Smooth muscle cell (in vitro differentiated cells): ENCODE results near the gene NFKBIB. TPM values are rescaled to one million over a fixed set of nuclear protein-coding genes. Genes with fewer than 3 reads are reported as not detected.

Experiments
- DNase-seq: peaks from one replicate; lab custom pipeline; 2025; ENCODE audit not compliant: unreplicated experiment; lab: John Stamatoyannopoulos, UW
- H2AFZ ChIP-seq: fragments of 200-600 bp; sonication (generic); 2 replicates; pipeline ENCODE4 v1.6.0; 2016; ENCODE audit warnings: antibody characterized with exemption, low read depth, mild to moderate bottlenecking
- H3F3A ChIP-seq: fragments of 200-600 bp; sonication (generic); 2 replicates; pipeline ENCODE4 v1.6.0; 2017; ENCODE audit warnings: antibody characterized with exemption, low read depth
- H3K27ac ChIP-seq: fragments of 200-600 bp; sonication (generic); 2 replicates; pipeline ENCODE4 v1.5.1; 2016; ENCODE audit warnings: low read depth, mild to moderate bottlenecking
- H3K27me3 ChIP-seq: fragments of 200-600 bp; sonication (generic); 2 replicates; pipeline ENCODE4 v1.6.1; 2016; ENCODE audit warnings: low read depth, mild to moderate bottlenecking
- H3K36me3 ChIP-seq: fragments of 200-600 bp; sonication (generic); 2 replicates; pipeline ENCODE4 v1.5.1; 2016; ENCODE audit warnings: low read depth
- H3K4me1 ChIP-seq: fragments of 200-600 bp; sonication (generic); 2 replicates; pipeline ENCODE4 v1.5.1; 2016; ENCODE audit warnings: low read depth
- H3K4me2 ChIP-seq: fragments of 200-600 bp; sonication (generic); 2 replicates; pipeline ENCODE4 v1.6.0; 2016; ENCODE audit warnings: mild to moderate bottlenecking
- H3K4me3 ChIP-seq: fragments of 200-600 bp; sonication (generic); 2 replicates; pipeline ENCODE4 v1.5.1; 2016; ENCODE audit warnings: mild to moderate bottlenecking
- H3K79me2 ChIP-seq: fragments of 200-600 bp; sonication (generic); 2 replicates; pipeline ENCODE4 v1.6.0; 2016; ENCODE audit warnings: low read depth, mild to moderate bottlenecking
- H3K9ac ChIP-seq: fragments of 200-600 bp; sonication (generic); 2 replicates; pipeline ENCODE4 v1.6.0; 2016; ENCODE audit warnings: low read depth
- H3K9me3 ChIP-seq: fragments of 200-600 bp; sonication (generic); replicated peaks from 2 replicates; pipeline ENCODE4 v1.5.1; 2016; ENCODE audit warnings: low read depth
- H4K20me1 ChIP-seq: fragments of 200-600 bp; sonication (generic); 2 replicates; pipeline ENCODE4 v1.6.0; 2016; ENCODE audit warnings: low read depth
- CTCF ChIP-seq: fragments of 200-600 bp; sonication (generic); IDR thresholded peaks from 2 replicates; pipeline ENCODE4 v1.5.1; 2017; ENCODE audit warnings: borderline replicate concordance, mild to moderate bottlenecking, antibody characterized with exemption; ENCODE audit not compliant: insufficient read depth, poor library complexity, severe bottlenecking
- WGBS: methylation state at CpG from one replicate; pipeline ENCODE4 v1.1.7; 2016; ENCODE audit warnings: low lambda C conversion rate; 5-methylcytosine and 5-hydroxymethylcytosine counted together
- polyA plus RNA-seq: library from polyadenylated mRNA; unstranded; fragments of >200 nt; fragmentation: Nextera tagmentation; extraction: Ambion mirVana; gene quantifications from 2 replicates; pipeline ENCODE4 v1.2.1, GENCODE V29; 2016
- total RNA-seq: library from RNA; depleted of rRNA; stranded (reverse); fragments of >200 nt; gene quantifications from 2 replicates; pipeline ENCODE4 v1.2.3, GENCODE V29; 2014

Gene NFKBIB
- total and polyA plus RNA-seq, 2 experiments from 2014 or later = 10.9 to 19.2 TPM

GRCh38 chr19:38941979-38942378 lies 42.2 kb downstream of the NFKBIB start:
- H3K27me3 ChIP-seq = no peaks in the 10 kb centered on the region
- H3K4me3 ChIP-seq = no peak overlapping the region
- no peak overlapping the region for H3K9ac ChIP-seq
- TF ChIP-seq CTCF = no peak
- peaks cover 3% of the 10 kb centered on the region for H3K4me1 ChIP-seq
- 87% methylated on average over 2 of the region's 2 CpGs for WGBS
- H4K20me1 ChIP-seq = no peaks in the 10 kb centered on the region
- H3K27ac ChIP-seq = no peak overlapping the region
- no peaks in the 10 kb centered on the region for H3F3A ChIP-seq
- H2AFZ ChIP-seq = no peak overlapping the region
- no peaks in the 10 kb centered on the region for H3K36me3 ChIP-seq
- DNase-seq = no peak
- H3K9me3 ChIP-seq = no peaks in the 10 kb centered on the region
- no peaks in the 10 kb centered on the region for H3K79me2 ChIP-seq
- H3K4me2 ChIP-seq = no peak overlapping the region

GRCh38 chr19:38942471-38943181 lies 42.9 kb downstream of the NFKBIB start:
- no peak for TF ChIP-seq CTCF
- no peak overlapping the region for H3K4me2 ChIP-seq
- no peaks in the 10 kb centered on the region for H3F3A ChIP-seq
- no peaks in the 10 kb centered on the region for H3K27me3 ChIP-seq
- DNase-seq = no peak
- no peaks in the 10 kb centered on the region for H4K20me1 ChIP-seq
- H3K27ac ChIP-seq = no peak overlapping the region
- no peak overlapping the region for H2AFZ ChIP-seq
- no peaks in the 10 kb centered on the region for H3K79me2 ChIP-seq
- H3K36me3 ChIP-seq = no peaks in the 10 kb centered on the region
- H3K9ac ChIP-seq = no peak overlapping the region
- no peaks in the 10 kb centered on the region for H3K9me3 ChIP-seq
- H3K4me3 ChIP-seq = no peak overlapping the region
- 92% methylated on average over 20 of the region's 20 CpGs for WGBS
- H3K4me1 ChIP-seq = peaks cover 3% of the 10 kb centered on the region

GRCh38 chr19:38944981-38945506 lies 45.3 kb downstream of the NFKBIB start:
- Histone ChIP-seq H2AFZ (no peak overlapping the region), H3K4me2 (no peak overlapping the region), H3K27me3 (no peaks in the 10 kb centered on the region), H3K27ac (no peak overlapping the region), H3K9me3 (no peaks in the 10 kb centered on the region), H3K4me1 (no peaks in the 10 kb centered on the region), H3K79me2 (no peaks in the 10 kb centered on the region), H3K36me3 (no peaks in the 10 kb centered on the region), H3F3A (no peaks in the 10 kb centered on the region), H4K20me1 (no peaks in the 10 kb centered on the region), H3K4me3 (no peak overlapping the region), H3K9ac (no peak overlapping the region)
- 96% methylated on average over 11 of the region's 12 CpGs for WGBS
- no peak for DNase-seq
- no peak for TF ChIP-seq CTCF
